ENCODE results near the gene HSFX1.
"Not testable (repeated sequence)": the region's sequence is repeated elsewhere in the genome, so short reads cannot be mapped to it uniquely, and the experiment has no call there.

HSFX1 gene
- 0 reads per million in 3 donors for total RNA-seq

- H3K4me1 ChIP-seq (ENCODE audit: control insufficient read depth, insufficient read depth, low read length, poor library complexity, severe bottlenecking); H3K4me3 ChIP-seq (ENCODE audit: insufficient read depth, low read depth, low read length, poor library complexity, severe bottlenecking); DNase-seq; H3K27ac ChIP-seq (ENCODE audit: insufficient read depth, low read length, poor library complexity, severe bottlenecking); H3K27me3 ChIP-seq (replicated peaks; ENCODE audit: control insufficient read depth, insufficient read depth, low read length, poor library complexity, severe bottlenecking); H3K9me3 ChIP-seq (ENCODE audit: control insufficient read depth, low read length); H3K36me3 ChIP-seq (ENCODE audit: control insufficient read depth, insufficient read depth, low read length): not testable (repeated sequence)
Measured at GRCh38 chrX:149773768-149774167, at the start of gene HSFX1. TSS of gene HSFX1 (plus strand) at chrX:149774068. CDS start at chrX:149774682, 614 bp downstream.

GRCh38 chrX:149727308-149727707 is 46.6 kb upstream of the HSFX1 start:
- H3K4me1 ChIP-seq (ENCODE audit: control insufficient read depth, insufficient read depth, low read length, poor library complexity, severe bottlenecking); H3K36me3 ChIP-seq (ENCODE audit: control insufficient read depth, insufficient read depth, low read length); H3K9me3 ChIP-seq (ENCODE audit: control insufficient read depth, low read length): not testable (repeated sequence)

GRCh38 chrX:149742269-149742668 is 31.6 kb upstream of the HSFX1 start:
- not testable (repeated sequence) for H3K4me3 ChIP-seq (ENCODE audit: insufficient read depth, low read depth, low read length, poor library complexity, severe bottlenecking); H3K9me3 ChIP-seq (ENCODE audit: control insufficient read depth, low read length)

More at GRCh38 chrX:149727308-149727707, 46.6 kb upstream of the HSFX1 start:
- H3K27ac ChIP-seq (ENCODE audit: insufficient read depth, low read length, poor library complexity, severe bottlenecking); H3K27me3 ChIP-seq (replicated peaks; ENCODE audit: control insufficient read depth, insufficient read depth, low read length, poor library complexity, severe bottlenecking); H3K4me3 ChIP-seq (ENCODE audit: insufficient read depth, low read depth, low read length, poor library complexity, severe bottlenecking); DNase-seq: not testable (repeated sequence)

GRCh38 chrX:149746390-149747007 is 27.4 kb upstream of the HSFX1 start:
- not testable (repeated sequence) for DNase-seq; H3K27ac ChIP-seq (ENCODE audit: insufficient read depth, low read length, poor library complexity, severe bottlenecking)

More at GRCh38 chrX:149742269-149742668, 31.6 kb upstream of the HSFX1 start:
- not testable (repeated sequence) for H3K36me3 ChIP-seq (ENCODE audit: control insufficient read depth, insufficient read depth, low read length); H3K4me1 ChIP-seq (ENCODE audit: control insufficient read depth, insufficient read depth, low read length, poor library complexity, severe bottlenecking); DNase-seq; H3K27me3 ChIP-seq (replicated peaks; ENCODE audit: control insufficient read depth, insufficient read depth, low read length, poor library complexity, severe bottlenecking); H3K27ac ChIP-seq (ENCODE audit: insufficient read depth, low read length, poor library complexity, severe bottlenecking)

GRCh38 chrX:149757206-149758067 is 16.4 kb upstream of the HSFX1 start:
- Histone ChIP-seq H3K4me1 (ENCODE audit: control insufficient read depth, insufficient read depth, low read length, poor library complexity, severe bottlenecking) (no peaks in the 10 kb centered on the region), H3K27me3 (replicated peaks; ENCODE audit: control insufficient read depth, insufficient read depth, low read length, poor library complexity, severe bottlenecking) (no peaks in the 10 kb centered on the region), H3K4me3 (ENCODE audit: insufficient read depth, low read depth, low read length, poor library complexity, severe bottlenecking) (no peak overlapping the region), H3K9me3 (ENCODE audit: control insufficient read depth, low read length) (no peaks in the 10 kb centered on the region), H3K36me3 (ENCODE audit: control insufficient read depth, insufficient read depth, low read length) (no peaks in the 10 kb centered on the region), H3K27ac (ENCODE audit: insufficient read depth, low read length, poor library complexity, severe bottlenecking) (no peak overlapping the region)
- no peak for DNase-seq

More at GRCh38 chrX:149746390-149747007, 27.4 kb upstream of the HSFX1 start:
- H3K27me3 ChIP-seq (replicated peaks; ENCODE audit: control insufficient read depth, insufficient read depth, low read length, poor library complexity, severe bottlenecking); H3K9me3 ChIP-seq (ENCODE audit: control insufficient read depth, low read length); H3K4me3 ChIP-seq (ENCODE audit: insufficient read depth, low read depth, low read length, poor library complexity, severe bottlenecking); H3K36me3 ChIP-seq (ENCODE audit: control insufficient read depth, insufficient read depth, low read length); H3K4me1 ChIP-seq (ENCODE audit: control insufficient read depth, insufficient read depth, low read length, poor library complexity, severe bottlenecking): not testable (repeated sequence)

- no peak for DNase-seq
- no peak overlapping the region for H3K4me3 ChIP-seq (ENCODE audit: insufficient read depth, low read depth, low read length, poor library complexity, severe bottlenecking)
Measured at GRCh38 chrX:149758068-149758714, 15.7 kb upstream of the HSFX1 start.

GRCh38 chrX:149758715-149759078 is 15.2 kb upstream of the HSFX1 start:
- H3K4me3 ChIP-seq (ENCODE audit: insufficient read depth, low read depth, low read length, poor library complexity, severe bottlenecking); H3K27me3 ChIP-seq (replicated peaks; ENCODE audit: control insufficient read depth, insufficient read depth, low read length, poor library complexity, severe bottlenecking); H3K4me1 ChIP-seq (ENCODE audit: control insufficient read depth, insufficient read depth, low read length, poor library complexity, severe bottlenecking); H3K36me3 ChIP-seq (ENCODE audit: control insufficient read depth, insufficient read depth, low read length); H3K9me3 ChIP-seq (ENCODE audit: control insufficient read depth, low read length); H3K27ac ChIP-seq (ENCODE audit: insufficient read depth, low read length, poor library complexity, severe bottlenecking); DNase-seq: not testable (repeated sequence)

More at GRCh38 chrX:149758068-149758714, 15.7 kb upstream of the HSFX1 start:
- Histone ChIP-seq H3K27ac (ENCODE audit: insufficient read depth, low read length, poor library complexity, severe bottlenecking) (no peak overlapping the region), H3K27me3 (replicated peaks; ENCODE audit: control insufficient read depth, insufficient read depth, low read length, poor library complexity, severe bottlenecking) (no peaks in the 10 kb centered on the region), H3K4me1 (ENCODE audit: control insufficient read depth, insufficient read depth, low read length, poor library complexity, severe bottlenecking) (no peaks in the 10 kb centered on the region), H3K36me3 (ENCODE audit: control insufficient read depth, insufficient read depth, low read length) (no peaks in the 10 kb centered on the region), H3K9me3 (ENCODE audit: control insufficient read depth, low read length) (no peaks in the 10 kb centered on the region)

GRCh38 chrX:149759824-149760223 is 14.0 kb upstream of the HSFX1 start:
- H3K27ac ChIP-seq (ENCODE audit: insufficient read depth, low read length, poor library complexity, severe bottlenecking): no peak overlapping the region
- no peaks in the 10 kb centered on the region for H3K36me3 ChIP-seq (ENCODE audit: control insufficient read depth, insufficient read depth, low read length)
- no peaks in the 10 kb centered on the region for H3K27me3 ChIP-seq (replicated peaks; ENCODE audit: control insufficient read depth, insufficient read depth, low read length, poor library complexity, severe bottlenecking)
- H3K4me3 ChIP-seq (ENCODE audit: insufficient read depth, low read depth, low read length, poor library complexity, severe bottlenecking): no peak overlapping the region
- DNase-seq: no peak
- no peaks in the 10 kb centered on the region for H3K9me3 ChIP-seq (ENCODE audit: control insufficient read depth, low read length)
- H3K4me1 ChIP-seq (ENCODE audit: control insufficient read depth, insufficient read depth, low read length, poor library complexity, severe bottlenecking): no peaks in the 10 kb centered on the region

GRCh38 chrX:149760965-149761364 is 12.9 kb upstream of the HSFX1 start:
- no peaks in the 10 kb centered on the region for H3K36me3 ChIP-seq (ENCODE audit: control insufficient read depth, insufficient read depth, low read length)
- no peak overlapping the region for H3K4me3 ChIP-seq (ENCODE audit: insufficient read depth, low read depth, low read length, poor library complexity, severe bottlenecking)
- no peak for DNase-seq
- H3K4me1 ChIP-seq (ENCODE audit: control insufficient read depth, insufficient read depth, low read length, poor library complexity, severe bottlenecking): no peaks in the 10 kb centered on the region
- no peaks in the 10 kb centered on the region for H3K27me3 ChIP-seq (replicated peaks; ENCODE audit: control insufficient read depth, insufficient read depth, low read length, poor library complexity, severe bottlenecking)
- no peaks in the 10 kb centered on the region for H3K9me3 ChIP-seq (ENCODE audit: control insufficient read depth, low read length)
- H3K27ac ChIP-seq (ENCODE audit: insufficient read depth, low read length, poor library complexity, severe bottlenecking): no peak overlapping the region

All from effector memory CD4-positive, alpha-beta T cell (primary cell).